ENCODE data around the gene UFC1.

Gene UFC1

GRCh38 chr1:161171696-161172095, 17.9 kb downstream of the UFC1 start:
- peaks cover 6% of the 10 kb centered on the region for H3K4me1 ChIP-seq (ENCODE audit: control insufficient read depth, insufficient read depth, low read length, poor library complexity, severe bottlenecking)
- H3K9me3 ChIP-seq (ENCODE audit: control insufficient read depth, low read length), result no peaks in the 10 kb centered on the region
- 92 to 93% methylated on average over 10 to 11 of the region's 12 CpGs for WGBS, 2 experiments (ENCODE audit: insufficient coverage in 2 of 2)
- no peak overlapping the region for H3K4me3 ChIP-seq (ENCODE audit: extremely low read depth, insufficient read depth, low read length, poor library complexity, severe bottlenecking)
- H3K27ac ChIP-seq (ENCODE audit: low read depth, low read length, severe bottlenecking), result no peak overlapping the region
- peaks cover 70% of the 10 kb centered on the region for H3K36me3 ChIP-seq (ENCODE audit: control insufficient read depth, insufficient read depth, low read length)

- Histone ChIP-seq H3K36me3 (ENCODE audit: control insufficient read depth, insufficient read depth, low read length) (peaks cover 70% of the 10 kb centered on the region), H3K4me3 (ENCODE audit: extremely low read depth, insufficient read depth, low read length, poor library complexity, severe bottlenecking) (no peak overlapping the region)
- no CpG with 5 or more reads among the region's 1 CpG for WGBS, 2 experiments (ENCODE audit: insufficient coverage in 2 of 2)
Observed at GRCh38 chr1:161172349-161172748, 18.6 kb downstream of the UFC1 start.

GRCh38 chr1:161172776-161173376, 19.1 kb downstream of the UFC1 start:
- WGBS, 2 experiments (ENCODE audit: insufficient coverage in 2 of 2), result 93 to 100% methylated on average over 1 to 3 of the region's 4 CpGs
- H3K36me3 ChIP-seq (ENCODE audit: control insufficient read depth, insufficient read depth, low read length), result peaks cover 69% of the 10 kb centered on the region
- no peak overlapping the region for H3K27ac ChIP-seq (ENCODE audit: low read depth, low read length, severe bottlenecking)
- H3K4me1 ChIP-seq (ENCODE audit: control insufficient read depth, insufficient read depth, low read length, poor library complexity, severe bottlenecking), result peaks cover 6% of the 10 kb centered on the region
- no peaks in the 10 kb centered on the region for H3K9me3 ChIP-seq (ENCODE audit: control insufficient read depth, low read length)
- no peak overlapping the region for H3K4me3 ChIP-seq (ENCODE audit: extremely low read depth, insufficient read depth, low read length, poor library complexity, severe bottlenecking)

More at GRCh38 chr1:161172349-161172748, 18.6 kb downstream of the UFC1 start:
- no peak overlapping the region for H3K27ac ChIP-seq (ENCODE audit: low read depth, low read length, severe bottlenecking)
- no peaks in the 10 kb centered on the region for H3K9me3 ChIP-seq (ENCODE audit: control insufficient read depth, low read length)
- H3K4me1 ChIP-seq (ENCODE audit: control insufficient read depth, insufficient read depth, low read length, poor library complexity, severe bottlenecking), result peaks cover 6% of the 10 kb centered on the region

- Histone ChIP-seq H3K9me3 (ENCODE audit: control insufficient read depth, low read length) (no peaks in the 10 kb centered on the region), H3K36me3 (ENCODE audit: control insufficient read depth, insufficient read depth, low read length) (peaks cover 66% of the 10 kb centered on the region), H3K4me1 (ENCODE audit: control insufficient read depth, insufficient read depth, low read length, poor library complexity, severe bottlenecking) (peaks cover 6% of the 10 kb centered on the region), H3K27ac (ENCODE audit: low read depth, low read length, severe bottlenecking) (no peak overlapping the region), H3K4me3 (ENCODE audit: extremely low read depth, insufficient read depth, low read length, poor library complexity, severe bottlenecking) (no peak overlapping the region)
- 94 to 96% methylated on average over 6 to 11 of the region's 11 CpGs for WGBS, 2 experiments (ENCODE audit: insufficient coverage in 2 of 2)
Observed at GRCh38 chr1:161173711-161174110, 19.9 kb downstream of the UFC1 start.

- Histone ChIP-seq H3K9me3 (ENCODE audit: control insufficient read depth, low read length) (no peaks in the 10 kb centered on the region), H3K4me1 (ENCODE audit: control insufficient read depth, insufficient read depth, low read length, poor library complexity, severe bottlenecking) (peaks cover 6% of the 10 kb centered on the region), H3K27ac (ENCODE audit: low read depth, low read length, severe bottlenecking) (no peak overlapping the region), H3K36me3 (ENCODE audit: control insufficient read depth, insufficient read depth, low read length) (peaks cover 55% of the 10 kb centered on the region), H3K4me3 (ENCODE audit: extremely low read depth, insufficient read depth, low read length, poor library complexity, severe bottlenecking) (no peak overlapping the region)
- WGBS, 2 experiments (ENCODE audit: insufficient coverage in 2 of 2), result 96 to 100% methylated on average over 10 to 11 of the region's 11 CpGs
Observed at GRCh38 chr1:161174911-161175310, 21.1 kb downstream of the UFC1 start.

- H3K4me3 ChIP-seq (ENCODE audit: extremely low read depth, insufficient read depth, low read length, poor library complexity, severe bottlenecking), result peak overlapping the region; percentile 61
- H3K27ac ChIP-seq (ENCODE audit: low read depth, low read length, severe bottlenecking), result no peak overlapping the region
- 89 to 91% methylated on average over 7 of the region's 10 CpGs for WGBS, 2 experiments (ENCODE audit: insufficient coverage in 2 of 2)
- H3K36me3 ChIP-seq (ENCODE audit: control insufficient read depth, insufficient read depth, low read length), result peaks cover 48% of the 10 kb centered on the region
- peaks cover 6% of the 10 kb centered on the region for H3K4me1 ChIP-seq (ENCODE audit: control insufficient read depth, insufficient read depth, low read length, poor library complexity, severe bottlenecking)
- no peaks in the 10 kb centered on the region for H3K9me3 ChIP-seq (ENCODE audit: control insufficient read depth, low read length)
Observed at GRCh38 chr1:161175771-161176453, 22.1 kb downstream of the UFC1 start.

GRCh38 chr1:161176468-161177111, 22.8 kb downstream of the UFC1 start:
- 37 to 48% methylated on average over 4 of the region's 17 CpGs for WGBS, 2 experiments (ENCODE audit: insufficient coverage in 2 of 2)
- Histone ChIP-seq H3K9me3 (ENCODE audit: control insufficient read depth, low read length) (no peaks in the 10 kb centered on the region), H3K4me1 (ENCODE audit: control insufficient read depth, insufficient read depth, low read length, poor library complexity, severe bottlenecking) (peaks cover 6% of the 10 kb centered on the region), H3K4me3 (ENCODE audit: extremely low read depth, insufficient read depth, low read length, poor library complexity, severe bottlenecking) (peak overlapping the region; percentile 61), H3K36me3 (ENCODE audit: control insufficient read depth, insufficient read depth, low read length) (peaks cover 41% of the 10 kb centered on the region), H3K27ac (ENCODE audit: low read depth, low read length, severe bottlenecking) (peak overlapping the region; percentile 67)

GRCh38 chr1:161177112-161177935, 23.5 kb downstream of the UFC1 start, which contains the start of gene B4GALT3:
B4GALT3 (minus strand) TSS chr1:161177507; CDS start chr1:161176060, 1,447 bp downstream.
- 4% methylated on average over 37 to 43 of the region's 50 CpGs for WGBS, 2 experiments (ENCODE audit: insufficient coverage in 2 of 2)
- H3K4me1 ChIP-seq (ENCODE audit: control insufficient read depth, insufficient read depth, low read length, poor library complexity, severe bottlenecking), result peaks cover 6% of the 10 kb centered on the region
- peaks cover 34% of the 10 kb centered on the region for H3K36me3 ChIP-seq (ENCODE audit: control insufficient read depth, insufficient read depth, low read length)
- peak within 1 kb of the TSS; percentile 67 for H3K27ac ChIP-seq (ENCODE audit: low read depth, low read length, severe bottlenecking)
- H3K9me3 ChIP-seq (ENCODE audit: control insufficient read depth, low read length), result no peaks in the 10 kb centered on the region
- H3K4me3 ChIP-seq (ENCODE audit: extremely low read depth, insufficient read depth, low read length, poor library complexity, severe bottlenecking), result peak within 1 kb of the TSS; percentile 61

GRCh38 chr1:161177936-161178244, 24.1 kb downstream of the UFC1 start:
- Histone ChIP-seq H3K9me3 (ENCODE audit: control insufficient read depth, low read length) (no peaks in the 10 kb centered on the region), H3K36me3 (ENCODE audit: control insufficient read depth, insufficient read depth, low read length) (peaks cover 28% of the 10 kb centered on the region), H3K4me1 (ENCODE audit: control insufficient read depth, insufficient read depth, low read length, poor library complexity, severe bottlenecking) (peaks cover 6% of the 10 kb centered on the region), H3K4me3 (ENCODE audit: extremely low read depth, insufficient read depth, low read length, poor library complexity, severe bottlenecking) (peak overlapping the region; percentile 61), H3K27ac (ENCODE audit: low read depth, low read length, severe bottlenecking) (no peak overlapping the region)
- WGBS, 2 experiments (ENCODE audit: insufficient coverage in 2 of 2), result 64 to 68% methylated on average over 5 to 9 of the region's 9 CpGs

- WGBS, 2 experiments (ENCODE audit: insufficient coverage in 2 of 2), result 91 to 100% methylated on average over 2 to 3 of the region's 3 CpGs
Observed at GRCh38 chr1:161179698-161180097, 25.9 kb downstream of the UFC1 start.

More at GRCh38 chr1:161179698-161180097, 25.9 kb downstream of the UFC1 start:
- H3K9me3 ChIP-seq (ENCODE audit: control insufficient read depth, low read length), result no peaks in the 10 kb centered on the region
- peaks cover 11% of the 10 kb centered on the region for H3K36me3 ChIP-seq (ENCODE audit: control insufficient read depth, insufficient read depth, low read length)
- H3K4me1 ChIP-seq (ENCODE audit: control insufficient read depth, insufficient read depth, low read length, poor library complexity, severe bottlenecking), result peaks cover 6% of the 10 kb centered on the region
- H3K4me3 ChIP-seq (ENCODE audit: extremely low read depth, insufficient read depth, low read length, poor library complexity, severe bottlenecking), result no peak overlapping the region
- H3K27ac ChIP-seq (ENCODE audit: low read depth, low read length, severe bottlenecking), result no peak overlapping the region

Measured in mesodermal cell (in vitro differentiated cells).